Lower lobe of right lung (tissue), 2 donors: ENCODE data around the gene AOPEP. TPM values are rescaled to one million over a fixed set of nuclear protein-coding genes. Genes with fewer than 3 reads are reported as not detected.
A peak's percentile ranks its signal among the peaks of the same experiment; 100 is the strongest.

ENCODE experiments used
- ATAC-seq, 2 donors: fragments of 200-7000 bp; cut with Tn5 transposase; one replicate each; pipeline ENCODE4 v1.9.1; 2020 to 2022; ENCODE audit warnings: mild to moderate bottlenecking in 2 of 2, moderate library complexity in 2 of 2
- DNase-seq: peaks from one replicate; pipeline ENCODE4 v3.0.0-alpha.2; 2020
- H3K27ac ChIP-seq: fragments of 200-600 bp; one replicate; pipeline ENCODE4 v1.8.0; 2022
- H3K27me3 ChIP-seq: fragments of 200-600 bp; one replicate; pipeline ENCODE4 v1.8.0; 2022; ENCODE audit warnings: low read depth
- H3K36me3 ChIP-seq: fragments of 200-600 bp; one replicate; pipeline ENCODE4 v1.8.0; 2022; ENCODE audit warnings: mild to moderate bottlenecking
- H3K4me1 ChIP-seq: fragments of 200-600 bp; one replicate; pipeline ENCODE4 v1.8.0; 2022
- H3K4me3 ChIP-seq: fragments of 200-600 bp; one replicate; pipeline ENCODE4 v1.8.0; 2022; ENCODE audit warnings: mild to moderate bottlenecking
- H3K9me3 ChIP-seq: fragments of 200-600 bp; one replicate; pipeline ENCODE4 v1.8.0; 2022
- intact Hi-C: fragments of 100-400 bp; cut with DNase I; formaldehyde crosslinking; loops from one replicate; pipeline ENCODE4 v1.11.0; 2022
- total RNA-seq: library from RNA; stranded (reverse); fragmentation: NEBNext Ultra II Directional; extraction: Animal tissue kit (Norgen Biotek cat#: 25700); gene quantifications from one replicate; pipeline ENCODE4 v1.2.1, GENCODE V29; 2021
- TF ChIP-seq, protein P1 (sequence below): fragments of 200-600 bp; IDR thresholded peaks from one replicate; pipeline ENCODE4 v1.8.0; 2022; ENCODE audit warnings: antibody characterized with exemption, mild to moderate bottlenecking
- donor health status: DM: no; HTN: yes; CAD: no; lungs with severe emphysema.

AOPEP gene
- total RNA-seq, 1 donor from 2014 or later: 63.7 TPM

DNA sequence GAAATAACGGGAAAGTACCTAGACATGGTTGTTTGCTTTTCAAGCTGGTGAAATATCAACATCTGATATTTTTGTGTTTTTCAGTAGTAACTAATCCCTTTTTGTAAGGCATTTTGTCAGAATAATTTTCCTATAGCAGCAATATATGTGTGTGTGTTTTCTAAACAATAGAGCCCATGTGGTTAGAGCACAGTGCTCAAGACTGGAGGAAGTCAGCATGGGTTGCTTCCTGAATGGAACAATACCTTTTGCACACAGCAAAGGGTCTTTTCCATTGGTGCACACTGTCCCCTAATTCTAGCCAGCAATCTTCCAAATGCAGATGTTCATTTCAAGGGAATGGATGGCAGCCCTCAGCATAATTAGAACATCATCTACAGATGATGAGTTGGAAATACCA is 270.1 kb downstream of the AOPEP start:
- no peaks in the 10 kb centered on the region for H3K9me3 ChIP-seq
- H3K4me1 ChIP-seq: peaks cover 17% of the 10 kb centered on the region
- no peaks in the 10 kb centered on the region for H3K27me3 ChIP-seq
- intact Hi-C loops: no loop called here
- no peaks in the 10 kb centered on the region for H3K36me3 ChIP-seq
- H3K4me3 ChIP-seq: no peak overlapping the region
- TF ChIP-seq, protein P1, sequence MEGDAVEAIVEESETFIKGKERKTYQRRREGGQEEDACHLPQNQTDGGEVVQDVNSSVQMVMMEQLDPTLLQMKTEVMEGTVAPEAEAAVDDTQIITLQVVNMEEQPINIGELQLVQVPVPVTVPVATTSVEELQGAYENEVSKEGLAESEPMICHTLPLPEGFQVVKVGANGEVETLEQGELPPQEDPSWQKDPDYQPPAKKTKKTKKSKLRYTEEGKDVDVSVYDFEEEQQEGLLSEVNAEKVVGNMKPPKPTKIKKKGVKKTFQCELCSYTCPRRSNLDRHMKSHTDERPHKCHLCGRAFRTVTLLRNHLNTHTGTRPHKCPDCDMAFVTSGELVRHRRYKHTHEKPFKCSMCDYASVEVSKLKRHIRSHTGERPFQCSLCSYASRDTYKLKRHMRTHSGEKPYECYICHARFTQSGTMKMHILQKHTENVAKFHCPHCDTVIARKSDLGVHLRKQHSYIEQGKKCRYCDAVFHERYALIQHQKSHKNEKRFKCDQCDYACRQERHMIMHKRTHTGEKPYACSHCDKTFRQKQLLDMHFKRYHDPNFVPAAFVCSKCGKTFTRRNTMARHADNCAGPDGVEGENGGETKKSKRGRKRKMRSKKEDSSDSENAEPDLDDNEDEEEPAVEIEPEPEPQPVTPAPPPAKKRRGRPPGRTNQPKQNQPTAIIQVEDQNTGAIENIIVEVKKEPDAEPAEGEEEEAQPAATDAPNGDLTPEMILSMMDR: no peak
- DNase-seq: no peak
- H3K27ac ChIP-seq: peak overlapping the region; percentile 19
- ATAC-seq: no peak

DNA sequence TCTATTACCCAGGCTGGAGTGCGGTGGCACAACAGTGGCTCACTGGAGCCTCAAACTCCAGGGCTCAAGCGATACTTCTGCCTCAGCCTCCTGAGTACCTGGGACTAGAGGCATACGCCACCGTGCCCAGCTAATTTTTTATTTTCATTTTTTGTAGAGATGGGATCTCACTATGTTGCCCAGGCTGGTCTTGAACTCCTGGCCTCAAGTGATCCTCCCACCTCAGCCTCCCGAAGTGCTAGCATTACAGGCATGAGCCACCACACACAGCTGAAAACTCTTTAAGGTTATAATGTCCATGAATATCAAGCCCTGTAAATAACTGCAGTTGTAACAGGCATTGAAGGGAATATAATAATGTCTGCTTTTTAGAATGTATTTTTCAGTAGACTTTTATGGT is 271.2 kb downstream of the AOPEP start:
- H3K4me3 ChIP-seq: no peak overlapping the region
- intact Hi-C loops: no loop called here
- TF ChIP-seq, protein P1: no peak
- H3K36me3 ChIP-seq: no peaks in the 10 kb centered on the region
- no peaks in the 10 kb centered on the region for H3K27me3 ChIP-seq
- no peaks in the 10 kb centered on the region for H3K9me3 ChIP-seq
- no peak for DNase-seq
- H3K4me1 ChIP-seq: peaks cover 17% of the 10 kb centered on the region
- no peak for ATAC-seq
- no peak overlapping the region for H3K27ac ChIP-seq

DNA sequence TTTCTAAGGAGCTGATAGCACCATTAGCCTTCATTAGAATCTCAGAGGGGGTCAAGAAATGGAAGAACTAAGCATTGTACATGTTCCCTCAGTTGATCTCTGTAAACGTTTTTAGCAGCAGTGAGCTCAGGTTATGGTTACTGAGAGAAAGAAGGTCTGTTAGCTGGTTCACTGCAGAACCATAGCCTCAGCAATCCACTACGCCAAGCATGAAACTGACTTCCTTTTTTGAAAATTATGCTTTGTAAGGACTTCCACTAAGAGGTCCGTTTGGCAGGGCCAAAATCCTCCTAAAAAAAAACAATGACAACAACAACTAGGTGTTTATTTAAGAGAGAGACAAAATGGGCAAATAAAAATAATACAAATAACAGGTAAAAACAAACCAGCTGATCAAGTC is 273.3 kb downstream of the AOPEP start:
- H3K27ac ChIP-seq: no peak overlapping the region
- peaks cover 29% of the 10 kb centered on the region for H3K4me1 ChIP-seq
- no peaks in the 10 kb centered on the region for H3K36me3 ChIP-seq
- H3K27me3 ChIP-seq: no peaks in the 10 kb centered on the region
- TF ChIP-seq, protein P1: no peak
- intact Hi-C loops: no loop called here
- DNase-seq (no peak), ATAC-seq (no peak)
- no peaks in the 10 kb centered on the region for H3K9me3 ChIP-seq
- no peak overlapping the region for H3K4me3 ChIP-seq

DNA sequence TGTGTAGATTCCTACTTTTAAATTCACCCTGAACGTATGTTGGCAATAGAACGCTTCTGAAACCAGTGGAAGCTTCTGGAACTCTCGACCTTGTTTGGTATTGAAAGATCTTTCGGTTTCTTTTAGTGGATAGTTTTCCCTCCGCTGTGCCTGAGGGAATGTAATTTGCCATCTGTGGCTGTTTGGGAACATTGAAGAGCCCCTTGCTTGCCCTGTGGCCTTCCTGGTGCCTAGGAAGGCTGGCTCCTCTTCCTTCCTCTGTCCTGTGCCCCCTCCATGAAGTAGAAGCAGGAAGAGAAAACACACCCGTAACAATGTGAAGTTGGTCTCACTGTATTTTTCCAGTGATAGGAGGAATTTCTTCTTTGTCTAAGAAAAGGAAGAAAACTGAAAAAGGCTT is 274.3 kb downstream of the AOPEP start:
- DNase-seq: no peak
- no peaks in the 10 kb centered on the region for H3K9me3 ChIP-seq
- ATAC-seq: no peak
- TF ChIP-seq, protein P1: no peak
- peak overlapping the region; percentile 24 for H3K4me3 ChIP-seq
- intact Hi-C loops: no loop called here
- no peaks in the 10 kb centered on the region for H3K36me3 ChIP-seq
- peaks cover 21% of the 10 kb centered on the region for H3K4me1 ChIP-seq
- H3K27ac ChIP-seq: peak overlapping the region; percentile 79
- H3K27me3 ChIP-seq: no peaks in the 10 kb centered on the region

DNA sequence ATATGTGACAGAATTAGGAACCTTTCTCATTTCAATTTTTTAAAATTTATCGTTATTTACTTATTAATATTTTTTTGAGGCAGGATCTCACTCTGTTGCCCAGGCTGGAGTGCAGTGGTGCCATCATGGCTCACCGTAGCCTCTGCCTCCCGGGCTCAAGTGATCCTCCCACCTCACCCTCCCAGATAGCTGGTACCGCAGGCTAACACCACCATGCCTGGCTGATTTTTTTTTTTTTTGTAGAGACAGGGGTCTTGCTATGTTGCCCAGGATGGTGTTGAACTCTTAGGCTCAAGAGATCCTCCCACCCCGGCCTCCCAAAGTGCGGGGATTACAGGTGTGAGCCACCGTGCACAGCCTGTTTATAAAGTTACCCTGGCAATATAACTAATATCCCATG is 275.2 kb downstream of the AOPEP start:
- Histone ChIP-seq H3K9me3 (no peaks in the 10 kb centered on the region), H3K27me3 (no peaks in the 10 kb centered on the region), H3K4me3 (no peak overlapping the region), H3K27ac (peak overlapping the region; percentile 79), H3K4me1 (peaks cover 20% of the 10 kb centered on the region), H3K36me3 (no peaks in the 10 kb centered on the region)
- ATAC-seq (no peak), DNase-seq (no peak)
- TF ChIP-seq, protein P1: no peak
- intact Hi-C loops: no loop called here
